Measurements from ENCODE around the gene OR2T3. TPM values are rescaled to one million over a fixed set of nuclear protein-coding genes. Genes with fewer than 3 reads are reported as not detected.
"Not testable (repeated sequence)": the region's sequence is repeated elsewhere in the genome, so short reads cannot be mapped to it uniquely, and the experiment has no call there.

The OR2T3 gene
- polyA plus RNA-seq, 1 donor from 2014 or later: not detected

GRCh38 chr1:248438668-248439067 lies 34.5 kb upstream of the OR2T3 start:
- H3F3A ChIP-seq (ENCODE audit: insufficient read depth, low read length, poor library complexity, severe bottlenecking); H3K27me3 ChIP-seq (ENCODE audit: insufficient read depth, low read depth, low read length); H3K27ac ChIP-seq (ENCODE audit: low read length); H3K9ac ChIP-seq (ENCODE audit: low read length); H3K36me3 ChIP-seq (ENCODE audit: insufficient read depth, low read length); H3K9me2 ChIP-seq (ENCODE audit: insufficient read depth, low read length); H3K9me3 ChIP-seq (ENCODE audit: low read length); H4K20me1 ChIP-seq (ENCODE audit: insufficient read depth); H2AFZ ChIP-seq (ENCODE audit: low read depth, low read length); H3K4me2 ChIP-seq (ENCODE audit: low read length); H3K79me2 ChIP-seq (replicated peaks; ENCODE audit: insufficient read depth, low read length); H3K4me3 ChIP-seq (ENCODE audit: low read length): not testable (repeated sequence)

DNA sequence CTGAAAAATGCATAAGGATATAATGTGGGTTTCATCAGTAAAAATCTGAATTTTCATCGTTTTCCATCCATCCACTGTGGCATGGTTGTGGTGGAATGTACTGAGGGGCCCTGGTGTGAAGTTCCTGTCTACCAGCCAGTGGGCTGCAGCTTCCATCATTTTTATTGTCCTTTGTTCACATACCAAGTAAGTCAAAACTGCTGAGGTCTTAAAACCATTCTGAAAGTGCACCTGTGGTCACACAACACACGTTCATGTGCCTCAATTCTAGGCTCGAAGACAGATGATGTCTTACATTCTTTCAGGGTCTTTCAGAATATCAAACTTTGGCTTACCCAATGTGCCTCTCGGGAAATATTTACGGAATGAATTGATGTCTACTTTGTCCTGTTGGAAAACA lies 33.9 kb upstream of the OR2T3 start:
- H2AFZ ChIP-seq (ENCODE audit: low read depth, low read length); H3K4me3 ChIP-seq (ENCODE audit: low read length); H3K9me2 ChIP-seq (ENCODE audit: insufficient read depth, low read length); H3K36me3 ChIP-seq (ENCODE audit: insufficient read depth, low read length); H3F3A ChIP-seq (ENCODE audit: insufficient read depth, low read length, poor library complexity, severe bottlenecking); H3K27me3 ChIP-seq (ENCODE audit: insufficient read depth, low read depth, low read length); H3K4me2 ChIP-seq (ENCODE audit: low read length); H3K9me3 ChIP-seq (ENCODE audit: low read length); H3K79me2 ChIP-seq (replicated peaks; ENCODE audit: insufficient read depth, low read length); H4K20me1 ChIP-seq (ENCODE audit: insufficient read depth); H3K27ac ChIP-seq (ENCODE audit: low read length); H3K9ac ChIP-seq (ENCODE audit: low read length): not testable (repeated sequence)

DNA sequence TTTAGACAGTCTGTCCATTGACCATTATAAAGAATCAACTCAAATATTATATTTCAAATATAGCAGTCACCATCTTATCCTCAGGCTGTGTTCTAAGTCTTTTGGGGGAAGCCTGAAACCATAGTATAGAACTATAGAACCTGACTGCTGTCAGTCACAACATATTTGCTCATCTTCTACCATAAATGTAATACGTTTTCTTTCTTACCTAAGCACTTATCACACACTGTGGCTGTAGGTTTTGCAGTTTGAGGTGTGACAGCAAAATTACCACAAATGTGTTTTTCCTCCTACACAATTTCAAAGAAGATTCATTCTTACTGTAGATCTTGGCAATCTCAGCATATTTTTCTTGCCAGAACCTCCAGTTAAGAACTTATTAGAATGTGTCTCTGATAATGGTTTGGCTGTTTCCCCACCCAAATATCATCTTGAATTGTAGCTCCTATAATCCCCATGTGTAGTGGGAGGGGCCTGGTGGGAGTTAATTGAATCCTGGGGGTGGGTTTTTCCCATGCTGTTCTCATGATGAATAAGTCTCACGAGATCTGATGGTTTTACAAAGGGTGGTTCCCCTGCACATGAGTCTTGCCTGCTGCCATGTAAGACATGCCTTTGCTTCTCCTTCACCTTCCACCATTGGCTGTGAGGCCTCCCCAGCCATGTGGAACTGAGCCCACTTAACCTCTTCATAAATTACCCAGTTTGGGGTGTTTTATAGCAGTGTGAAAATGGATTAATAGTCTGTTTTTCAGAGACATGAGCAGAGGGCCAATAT lies 30.5 kb upstream of the OR2T3 start:
- not testable (repeated sequence) for H3K79me2 ChIP-seq (replicated peaks; ENCODE audit: insufficient read depth, low read length); H3K4me2 ChIP-seq (ENCODE audit: low read length); H3K9me2 ChIP-seq (ENCODE audit: insufficient read depth, low read length); H4K20me1 ChIP-seq (ENCODE audit: insufficient read depth); H3K4me3 ChIP-seq (ENCODE audit: low read length); H3K9ac ChIP-seq (ENCODE audit: low read length); H3K27me3 ChIP-seq (ENCODE audit: insufficient read depth, low read depth, low read length); H3F3A ChIP-seq (ENCODE audit: insufficient read depth, low read length, poor library complexity, severe bottlenecking); H3K9me3 ChIP-seq (ENCODE audit: low read length); H3K27ac ChIP-seq (ENCODE audit: low read length); H3K36me3 ChIP-seq (ENCODE audit: insufficient read depth, low read length); H2AFZ ChIP-seq (ENCODE audit: low read depth, low read length)

DNA sequence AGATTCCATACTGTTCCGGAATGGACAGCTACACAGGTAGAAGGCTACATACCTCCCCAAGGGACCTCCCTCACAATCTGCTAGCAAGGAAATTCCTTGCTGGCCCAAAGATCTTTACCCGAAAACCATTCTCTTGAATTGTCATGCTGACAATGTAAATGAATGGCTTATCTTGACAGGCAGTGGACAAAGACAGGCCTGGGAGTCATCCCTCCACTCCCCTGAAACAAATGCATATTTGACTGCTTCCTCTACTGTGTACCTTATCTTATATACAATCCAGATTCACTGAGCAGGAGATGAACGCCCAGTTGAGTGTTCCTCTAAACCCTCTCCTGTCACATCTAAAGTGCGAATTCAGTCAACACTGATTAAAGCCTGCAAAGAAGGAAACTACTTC lies 28.5 kb upstream of the OR2T3 start:
- H3K79me2 ChIP-seq (replicated peaks; ENCODE audit: insufficient read depth, low read length); H3K36me3 ChIP-seq (ENCODE audit: insufficient read depth, low read length); H3K9ac ChIP-seq (ENCODE audit: low read length); H3K27ac ChIP-seq (ENCODE audit: low read length); H3K27me3 ChIP-seq (ENCODE audit: insufficient read depth, low read depth, low read length); H3K9me3 ChIP-seq (ENCODE audit: low read length); H3F3A ChIP-seq (ENCODE audit: insufficient read depth, low read length, poor library complexity, severe bottlenecking); H4K20me1 ChIP-seq (ENCODE audit: insufficient read depth); H3K4me2 ChIP-seq (ENCODE audit: low read length); H3K4me3 ChIP-seq (ENCODE audit: low read length); H2AFZ ChIP-seq (ENCODE audit: low read depth, low read length); H3K9me2 ChIP-seq (ENCODE audit: insufficient read depth, low read length): not testable (repeated sequence)

DNA sequence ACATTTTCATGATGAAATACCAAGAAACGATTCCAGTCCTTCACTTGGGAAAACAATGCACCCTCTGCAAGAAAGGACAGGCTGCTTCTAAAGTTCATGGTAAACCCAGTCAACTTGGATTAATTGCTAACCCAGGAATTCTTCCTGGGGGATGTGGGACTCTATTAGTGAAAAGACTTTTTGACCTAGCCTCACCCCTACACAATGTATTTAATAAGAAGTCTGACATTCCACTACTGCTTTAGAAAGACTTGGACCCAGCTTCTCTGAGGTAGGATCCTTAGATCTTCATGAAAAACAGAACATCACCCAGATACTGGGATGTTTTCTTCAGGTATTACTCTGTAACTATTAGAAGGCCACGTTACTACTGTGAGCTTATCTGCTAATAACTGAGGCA lies 27.8 kb upstream of the OR2T3 start, which contains the start of gene OR2T2:
Gene OR2T2 (plus strand): TSS at position 239 of the 400 bp plus-strand sequence. CDS start 7,161 bp downstream, outside the sequence.
- not testable (repeated sequence) for H3K4me3 ChIP-seq (ENCODE audit: low read length); H3K36me3 ChIP-seq (ENCODE audit: insufficient read depth, low read length); H3F3A ChIP-seq (ENCODE audit: insufficient read depth, low read length, poor library complexity, severe bottlenecking); H3K9me3 ChIP-seq (ENCODE audit: low read length); H3K27ac ChIP-seq (ENCODE audit: low read length); H4K20me1 ChIP-seq (ENCODE audit: insufficient read depth); H3K9ac ChIP-seq (ENCODE audit: low read length); H2AFZ ChIP-seq (ENCODE audit: low read depth, low read length); H3K4me2 ChIP-seq (ENCODE audit: low read length); H3K79me2 ChIP-seq (replicated peaks; ENCODE audit: insufficient read depth, low read length); H3K9me2 ChIP-seq (ENCODE audit: insufficient read depth, low read length); H3K27me3 ChIP-seq (ENCODE audit: insufficient read depth, low read depth, low read length)

DNA sequence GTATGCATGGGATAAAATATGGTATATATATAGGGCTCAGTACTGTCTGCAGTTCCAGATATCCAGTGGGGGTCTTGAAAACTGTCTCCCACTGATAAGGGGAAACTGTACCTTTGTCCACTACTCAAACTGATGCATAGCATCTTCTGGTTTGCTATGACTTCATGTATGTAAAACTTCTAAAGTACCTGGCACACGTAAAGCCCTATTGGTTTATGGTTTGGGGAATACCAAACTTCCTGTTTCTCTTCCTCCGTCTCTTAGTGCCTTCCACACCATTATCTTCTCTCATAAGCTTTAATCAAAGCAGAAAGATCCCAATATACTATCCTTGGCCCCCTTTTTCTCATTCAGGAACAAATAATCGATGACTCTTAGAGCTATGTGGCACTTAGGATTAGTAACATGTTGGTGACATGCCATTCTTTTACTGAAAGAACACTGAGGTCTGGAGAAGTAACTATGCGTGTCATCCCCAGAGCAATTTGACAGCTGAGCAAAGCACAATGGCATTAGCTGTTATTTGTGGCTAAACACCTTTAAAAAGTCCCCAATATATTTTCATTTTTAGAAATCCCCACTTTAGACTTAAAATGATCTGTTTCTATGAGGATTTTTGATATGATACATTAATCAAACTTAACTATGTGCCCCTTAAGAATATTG lies 24.6 kb upstream of the OR2T3 start:
- H3K4me3 ChIP-seq (ENCODE audit: low read length); H3K27me3 ChIP-seq (ENCODE audit: insufficient read depth, low read depth, low read length); H3K9me2 ChIP-seq (ENCODE audit: insufficient read depth, low read length); H3K4me2 ChIP-seq (ENCODE audit: low read length); H3K9ac ChIP-seq (ENCODE audit: low read length); H3K36me3 ChIP-seq (ENCODE audit: insufficient read depth, low read length); H2AFZ ChIP-seq (ENCODE audit: low read depth, low read length); H3K27ac ChIP-seq (ENCODE audit: low read length); H3F3A ChIP-seq (ENCODE audit: insufficient read depth, low read length, poor library complexity, severe bottlenecking); H4K20me1 ChIP-seq (ENCODE audit: insufficient read depth); H3K79me2 ChIP-seq (replicated peaks; ENCODE audit: insufficient read depth, low read length); H3K9me3 ChIP-seq (ENCODE audit: low read length): not testable (repeated sequence)

DNA sequence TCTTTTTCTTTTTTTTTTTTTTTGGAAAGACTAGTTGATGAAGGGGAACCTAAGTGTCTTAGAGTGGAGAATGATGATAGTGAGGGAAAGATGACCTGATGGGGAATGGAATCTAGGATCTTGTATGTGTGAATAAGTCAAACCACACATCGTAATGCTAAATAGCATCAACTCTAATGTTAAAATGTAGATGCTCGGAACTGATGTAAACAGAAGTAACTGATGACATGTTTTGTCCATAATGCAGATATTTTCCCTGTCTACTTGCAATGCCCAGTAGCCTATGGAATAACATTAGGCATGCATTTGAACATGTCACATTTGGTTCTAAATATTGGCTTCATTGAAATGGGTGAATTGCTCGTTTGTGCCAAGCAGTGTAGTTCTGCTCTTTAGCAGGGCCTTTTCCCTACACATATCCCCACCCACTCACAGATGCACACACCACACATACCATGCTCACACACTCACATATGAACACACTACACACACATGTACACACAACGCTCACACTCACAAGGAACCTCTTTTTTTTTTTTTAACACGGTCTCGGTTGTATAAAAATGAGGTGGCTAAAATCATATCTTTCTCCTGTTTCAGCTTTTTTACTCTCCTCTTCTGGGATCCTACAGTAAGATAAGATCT lies 23.2 kb upstream of the OR2T3 start:
- not testable (repeated sequence) for H3K36me3 ChIP-seq (ENCODE audit: insufficient read depth, low read length); H3K4me3 ChIP-seq (ENCODE audit: low read length); H3K27ac ChIP-seq (ENCODE audit: low read length)

More for the DNA sequence above, 23.2 kb upstream of the OR2T3 start:
- H3K4me2 ChIP-seq (ENCODE audit: low read length); H2AFZ ChIP-seq (ENCODE audit: low read depth, low read length); H3K9me3 ChIP-seq (ENCODE audit: low read length); H3K9ac ChIP-seq (ENCODE audit: low read length); H4K20me1 ChIP-seq (ENCODE audit: insufficient read depth); H3K9me2 ChIP-seq (ENCODE audit: insufficient read depth, low read length); H3K79me2 ChIP-seq (replicated peaks; ENCODE audit: insufficient read depth, low read length); H3K27me3 ChIP-seq (ENCODE audit: insufficient read depth, low read depth, low read length); H3F3A ChIP-seq (ENCODE audit: insufficient read depth, low read length, poor library complexity, severe bottlenecking): not testable (repeated sequence)

Measured in neural cell (in vitro differentiated cells).